Measurements from ENCODE around the gene PFDN4. TPM values are rescaled to one million over a fixed set of nuclear protein-coding genes. Genes with fewer than 3 reads are reported as not detected.

PFDN4 gene
- total and polyA plus RNA-seq, 2 of the 13 experiments (the other 11 are each of a cell fraction or from before 2014, with no cell fraction given) = 59.8 to 227 TPM

DNA sequence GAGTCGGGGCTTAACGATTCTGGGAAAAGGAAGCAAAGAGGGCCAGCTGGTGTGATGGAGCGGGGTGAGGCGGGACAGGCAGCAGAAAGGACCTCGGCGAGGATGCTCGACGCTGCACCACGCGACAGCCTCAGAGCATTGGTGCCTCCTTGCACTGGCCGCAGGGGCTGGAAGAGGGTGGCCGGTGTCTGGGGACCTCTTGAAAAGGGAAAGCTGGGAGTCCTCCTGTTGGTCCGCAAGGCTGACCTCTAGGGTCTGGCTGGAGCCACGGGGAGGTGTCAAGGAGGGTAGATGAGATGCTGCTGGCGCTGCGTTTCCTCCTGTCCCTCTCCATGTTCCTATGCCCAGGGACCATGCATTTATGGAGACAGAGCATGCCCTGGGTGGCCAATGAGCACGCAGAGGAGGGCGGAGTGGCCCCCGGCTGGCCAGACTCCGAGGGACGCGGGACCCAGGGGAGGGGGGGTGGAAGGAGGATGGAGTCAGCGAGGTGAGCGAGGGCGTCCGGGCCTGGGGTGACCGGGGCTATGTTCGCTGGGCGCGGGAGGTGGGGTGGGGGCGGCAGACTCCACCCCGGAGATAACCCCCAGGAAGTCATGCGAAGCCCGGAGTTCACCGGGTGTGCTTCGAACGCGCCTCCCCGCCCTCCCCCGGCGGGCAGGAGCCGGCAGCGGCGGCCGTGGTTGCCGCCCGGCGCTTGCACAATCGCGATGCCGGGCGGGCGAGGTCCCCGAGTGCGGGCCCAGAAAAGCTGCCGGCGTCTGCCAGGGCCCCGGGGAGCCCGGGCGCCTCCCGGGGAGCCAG lies 34.0 kb upstream of the PFDN4 start, which contains the start of gene CYP24A1 (continued):
- TF ChIP-seq, protein P1, sequence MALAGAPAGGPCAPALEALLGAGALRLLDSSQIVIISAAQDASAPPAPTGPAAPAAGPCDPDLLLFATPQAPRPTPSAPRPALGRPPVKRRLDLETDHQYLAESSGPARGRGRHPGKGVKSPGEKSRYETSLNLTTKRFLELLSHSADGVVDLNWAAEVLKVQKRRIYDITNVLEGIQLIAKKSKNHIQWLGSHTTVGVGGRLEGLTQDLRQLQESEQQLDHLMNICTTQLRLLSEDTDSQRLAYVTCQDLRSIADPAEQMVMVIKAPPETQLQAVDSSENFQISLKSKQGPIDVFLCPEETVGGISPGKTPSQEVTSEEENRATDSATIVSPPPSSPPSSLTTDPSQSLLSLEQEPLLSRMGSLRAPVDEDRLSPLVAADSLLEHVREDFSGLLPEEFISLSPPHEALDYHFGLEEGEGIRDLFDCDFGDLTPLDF (CRISPR knock-in tag; IDR thresholded peaks at IDR 0.05) = 0 out of 2 replicates have a peak, but pooled peaks have one; percentile 38
- TF ChIP-seq RFXAP (CRISPR knock-in tag; IDR thresholded peaks at IDR 0.05; ENCODE audit: borderline replicate concordance) = no peak
- TF ChIP-seq, protein P2, sequence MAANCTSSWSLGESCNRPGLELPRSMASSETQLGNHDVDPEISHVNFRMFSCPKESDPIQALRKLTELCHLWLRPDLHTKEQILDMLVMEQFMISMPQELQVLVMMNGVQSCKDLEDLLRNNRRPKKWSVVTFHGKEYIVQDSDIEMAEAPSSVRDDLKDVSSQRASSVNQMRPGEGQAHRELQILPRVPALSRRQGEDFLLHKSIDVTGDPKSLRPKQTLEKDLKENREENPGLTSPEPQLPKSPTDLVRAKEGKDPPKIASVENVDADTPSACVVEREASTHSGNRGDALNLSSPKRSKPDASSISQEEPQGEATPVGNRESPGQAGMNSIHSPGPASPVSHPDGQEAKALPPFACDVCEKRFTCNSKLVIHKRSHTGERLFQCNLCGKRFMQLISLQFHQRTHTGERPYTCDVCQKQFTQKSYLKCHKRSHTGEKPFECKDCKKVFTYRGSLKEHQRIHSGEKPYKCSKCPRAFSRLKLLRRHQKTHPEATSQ (CRISPR knock-in tag; IDR thresholded peaks at IDR 0.05; ENCODE audit: borderline replicate concordance) = no peak
- TF ChIP-seq SRF (IDR thresholded peaks at IDR 0.05; ENCODE audit: low read depth, low read length) = no peak
- TF ChIP-seq MYNN (CRISPR knock-in tag; IDR thresholded peaks at IDR 0.05; ENCODE audit: low read depth) = no peak
- peak in 1 of 2 experiments; percentile 62; a peak in 2 of 4 replicates for TF ChIP-seq POLR2A (IDR thresholded peaks at IDR 0.05; ENCODE audit: insufficient read depth in 1 of 2, low read depth in 2 of 2, low read length in 2 of 2)
- no peak for TF ChIP-seq PCBP2 (optimal IDR thresholded peaks at IDR 0.05; ENCODE audit: low read depth, low read length, poor library complexity, severe bottlenecking)
- no peak for TF ChIP-seq TBP (CRISPR knock-in tag; IDR thresholded peaks at IDR 0.05)
- TF ChIP-seq AGO2 (optimal IDR thresholded peaks at IDR 0.05; ENCODE audit: low read depth, low read length) = no peak
- TF ChIP-seq EZH2 (conservative IDR thresholded peaks at IDR 0.05; ENCODE audit: low read depth, low read length) = no peak
- TF ChIP-seq, protein P3, sequence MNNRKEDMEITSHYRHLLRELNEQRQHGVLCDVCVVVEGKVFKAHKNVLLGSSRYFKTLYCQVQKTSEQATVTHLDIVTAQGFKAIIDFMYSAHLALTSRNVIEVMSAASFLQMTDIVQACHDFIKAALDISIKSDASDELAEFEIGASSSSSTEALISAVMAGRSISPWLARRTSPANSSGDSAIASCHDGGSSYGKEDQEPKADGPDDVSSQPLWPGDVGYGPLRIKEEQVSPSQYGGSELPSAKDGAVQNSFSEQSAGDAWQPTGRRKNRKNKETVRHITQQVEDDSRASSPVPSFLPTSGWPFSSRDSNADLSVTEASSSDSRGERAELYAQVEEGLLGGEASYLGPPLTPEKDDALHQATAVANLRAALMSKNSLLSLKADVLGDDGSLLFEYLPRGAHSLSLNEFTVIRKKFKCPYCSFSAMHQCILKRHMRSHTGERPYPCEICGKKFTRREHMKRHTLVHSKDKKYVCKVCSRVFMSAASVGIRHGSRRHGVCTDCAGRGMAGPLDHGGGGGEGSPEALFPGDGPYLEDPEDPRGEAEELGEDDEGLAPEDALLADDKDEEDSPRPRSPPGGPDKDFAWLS (CRISPR knock-in tag; IDR thresholded peaks at IDR 0.05; ENCODE audit: borderline replicate concordance) = no peak
- TF ChIP-seq RBFOX2 (IDR thresholded peaks at IDR 0.05; ENCODE audit: low read depth, low read length) = 0 out of 2 replicates have a peak, but pooled peaks have one; percentile 34
- TF ChIP-seq MTF2 (CRISPR knock-in tag; IDR thresholded peaks at IDR 0.05; ENCODE audit: borderline replicate concordance) = no peak
- TF ChIP-seq, protein P4, sequence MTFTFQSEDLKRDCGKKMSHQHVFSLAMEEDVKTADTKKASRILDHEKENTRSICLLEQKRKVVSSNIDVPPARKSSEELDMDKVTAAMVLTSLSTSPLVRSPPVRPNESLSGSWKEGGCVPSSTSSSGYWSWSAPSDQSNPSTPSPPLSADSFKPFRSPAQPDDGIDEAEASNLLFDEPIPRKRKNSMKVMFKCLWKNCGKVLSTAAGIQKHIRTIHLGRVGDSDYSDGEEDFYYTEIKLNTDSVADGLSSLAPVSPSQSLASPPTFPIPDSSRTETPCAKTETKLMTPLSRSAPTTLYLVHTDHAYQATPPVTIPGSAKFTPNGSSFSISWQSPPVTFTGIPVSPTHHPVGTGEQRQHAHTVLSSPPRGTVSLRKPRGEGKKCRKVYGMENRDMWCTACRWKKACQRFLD (CRISPR knock-in tag; IDR thresholded peaks at IDR 0.05; ENCODE audit: borderline replicate concordance) = 0 out of 2 replicates have a peak, but pooled peaks have one; percentile 27
- TF ChIP-seq, protein P5, sequence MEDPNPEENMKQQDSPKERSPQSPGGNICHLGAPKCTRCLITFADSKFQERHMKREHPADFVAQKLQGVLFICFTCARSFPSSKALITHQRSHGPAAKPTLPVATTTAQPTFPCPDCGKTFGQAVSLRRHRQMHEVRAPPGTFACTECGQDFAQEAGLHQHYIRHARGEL (CRISPR knock-in tag; IDR thresholded peaks at IDR 0.05) = no peak
- TF ChIP-seq MEIS2 (CRISPR knock-in tag; IDR thresholded peaks at IDR 0.05) = 0 out of 2 replicates have a peak, but pooled peaks have one; percentile 33
- no peak for TF ChIP-seq IRX3 (CRISPR knock-in tag; IDR thresholded peaks at IDR 0.05; ENCODE audit: borderline replicate concordance, low read depth)
- no peak for TF ChIP-seq GATAD2A (CRISPR knock-in tag; IDR thresholded peaks at IDR 0.05)
- TF ChIP-seq, protein P6, sequence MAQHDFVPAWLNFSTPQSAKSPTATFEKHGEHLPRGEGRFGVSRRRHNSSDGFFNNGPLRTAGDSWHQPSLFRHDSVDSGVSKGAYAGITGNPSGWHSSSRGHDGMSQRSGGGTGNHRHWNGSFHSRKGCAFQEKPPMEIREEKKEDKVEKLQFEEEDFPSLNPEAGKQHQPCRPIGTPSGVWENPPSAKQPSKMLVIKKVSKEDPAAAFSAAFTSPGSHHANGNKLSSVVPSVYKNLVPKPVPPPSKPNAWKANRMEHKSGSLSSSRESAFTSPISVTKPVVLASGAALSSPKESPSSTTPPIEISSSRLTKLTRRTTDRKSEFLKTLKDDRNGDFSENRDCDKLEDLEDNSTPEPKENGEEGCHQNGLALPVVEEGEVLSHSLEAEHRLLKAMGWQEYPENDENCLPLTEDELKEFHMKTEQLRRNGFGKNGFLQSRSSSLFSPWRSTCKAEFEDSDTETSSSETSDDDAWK (CRISPR knock-in tag; IDR thresholded peaks at IDR 0.05) = no peak
- no peak for TF ChIP-seq NCOA5 (CRISPR knock-in tag; IDR thresholded peaks at IDR 0.05)
- TF ChIP-seq ATF1 (CRISPR knock-in tag; IDR thresholded peaks at IDR 0.05) = no peak
